WTC11 (cell line): ENCODE data around the gene NEK10. TPM values are rescaled to one million over a fixed set of nuclear protein-coding genes. Genes with fewer than 3 reads are reported as not detected.

ENCODE experiments used
- ATAC-seq: fragments of 200-7000 bp; cut with Tn5 transposase; 2 replicates; pipeline ENCODE4 v1.10.0; 2021; ENCODE audit warnings: mild to moderate bottlenecking, moderate library complexity
- CTCF ChIA-PET: fragments of 300-600 bp; sonication (Branson Sonifier 250); formaldehyde crosslinking; loops from one replicate; lab custom pipeline; 2021; ENCODE audit warnings: antibody characterized with exemption; lab: Charles Lee
- POLR2A ChIA-PET: fragments of 350-600 bp; sonication (Branson Sonifier 250); formaldehyde crosslinking; loops from one replicate; lab custom pipeline; 2021; ENCODE audit warnings: antibody characterized with exemption; lab: Charles Lee
- DNase-seq: peaks from one replicate; pipeline ENCODE4 v3.0.0; 2021; ENCODE audit warnings: low spot score
- H3K27ac Mint-ChIP-seq: 2 replicates; pipeline ENCODE4 v1.8.0; 2021; ENCODE audit warnings: mixed read lengths
- H3K27me3 Mint-ChIP-seq: 2 replicates; pipeline ENCODE4 v1.8.0; 2021; ENCODE audit warnings: low read depth, mild to moderate bottlenecking, moderate library complexity, mixed read lengths
- H3K36me3 Mint-ChIP-seq: 2 replicates; pipeline ENCODE4 v1.8.0; 2021; ENCODE audit warnings: mixed read lengths
- H3K4me1 Mint-ChIP-seq: 2 replicates; pipeline ENCODE4 v1.8.0; 2022; ENCODE audit warnings: mixed read lengths
- H3K4me3 Mint-ChIP-seq: 2 replicates; pipeline ENCODE4 v1.8.0; 2021; ENCODE audit warnings: mild to moderate bottlenecking, moderate library complexity, mixed read lengths
- H3K9me3 Mint-ChIP-seq: 2 replicates; pipeline ENCODE4 v1.8.0; 2021; ENCODE audit warnings: mixed read lengths
- ESRRA ChIP-seq: sonication (generic); formaldehyde crosslinking; IDR thresholded peaks from 2 replicates; pipeline ENCODE4 v1.8.1; 2022; ENCODE audit warnings: mild to moderate bottlenecking, missing genetic modification reagents, borderline replicate concordance
- GABPB1 ChIP-seq: sonication (generic); formaldehyde crosslinking; IDR thresholded peaks from 2 replicates; pipeline ENCODE4 v1.8.1; 2023; ENCODE audit warnings: mild to moderate bottlenecking, missing genetic modification reagents
- JUN ChIP-seq: sonication (generic); formaldehyde crosslinking; IDR thresholded peaks from 2 replicates; pipeline ENCODE4 v1.8.0; 2023; ENCODE audit warnings: mild to moderate bottlenecking, missing genetic modification reagents
- NR1H2 ChIP-seq: sonication (generic); formaldehyde crosslinking; IDR thresholded peaks from 2 replicates; pipeline ENCODE4 v1.9.0; 2021; ENCODE audit warnings: mild to moderate bottlenecking, moderate library complexity, missing genetic modification reagents
- NR3C1 ChIP-seq: sonication (generic); formaldehyde crosslinking; conservative IDR thresholded peaks from 2 replicates; pipeline ENCODE4 v1.8.1; 2023; ENCODE audit warnings: low read depth, mild to moderate bottlenecking, missing genetic modification reagents
- OVOL2 ChIP-seq: fragments of 250-450 bp; sonication (Bioruptor Pico); IDR thresholded peaks from 2 replicates; pipeline ENCODE4 v1.9.0; 2021; ENCODE audit warnings: mild to moderate bottlenecking, borderline replicate concordance
- PRRX2 ChIP-seq: fragments of 250-450 bp; sonication (Bioruptor Pico); IDR thresholded peaks from 2 replicates; pipeline ENCODE4 v1.8.0; 2021; ENCODE audit warnings: mild to moderate bottlenecking
- RORB ChIP-seq: fragments of 250-450 bp; sonication (Bioruptor Pico); IDR thresholded peaks from 2 replicates; pipeline ENCODE4 v1.9.0; 2021; ENCODE audit warnings: mild to moderate bottlenecking
- ZBTB21 ChIP-seq: sonication (generic); formaldehyde crosslinking; IDR thresholded peaks from 2 replicates; pipeline ENCODE4 v1.8.1; 2023; ENCODE audit warnings: mild to moderate bottlenecking, missing genetic modification reagents, borderline replicate concordance
- ZNF121 ChIP-seq: sonication (generic); formaldehyde crosslinking; IDR thresholded peaks from 2 replicates; pipeline ENCODE4 v1.8.0; 2023; ENCODE audit warnings: missing genetic modification reagents
- ZNF232 ChIP-seq: sonication (generic); formaldehyde crosslinking; IDR thresholded peaks from 2 replicates; pipeline ENCODE4 v1.8.0; 2022; ENCODE audit warnings: mild to moderate bottlenecking, missing genetic modification reagents
- total RNA-seq: library from RNA; stranded (reverse); gene quantifications from 3 replicates; pipeline ENCODE4 v1.2.3, GENCODE V29; 2021
- TF ChIP-seq, protein P1 (sequence below): sonication (generic); formaldehyde crosslinking; IDR thresholded peaks from 2 replicates; pipeline ENCODE4 v1.8.0; 2022; ENCODE audit warnings: mild to moderate bottlenecking, missing genetic modification reagents
- TF ChIP-seq, protein P2 (sequence below): sonication (generic); formaldehyde crosslinking; IDR thresholded peaks from 2 replicates; pipeline ENCODE4 v1.8.0; 2022; ENCODE audit warnings: mild to moderate bottlenecking, missing genetic modification reagents
- TF ChIP-seq, protein P3 (sequence below): fragments of 250-450 bp; sonication (Bioruptor Pico); conservative IDR thresholded peaks from 2 replicates; pipeline ENCODE4 v1.9.0; 2021; ENCODE audit warnings: mild to moderate bottlenecking
- TF ChIP-seq, protein P4 (sequence below): sonication (generic); formaldehyde crosslinking; IDR thresholded peaks from 2 replicates; pipeline ENCODE4 v1.8.1; 2023; ENCODE audit warnings: mild to moderate bottlenecking, missing genetic modification reagents
- TF ChIP-seq, protein P5 (sequence below): sonication (generic); formaldehyde crosslinking; IDR thresholded peaks from 2 replicates; pipeline ENCODE4 v1.8.1; 2022; ENCODE audit warnings: mild to moderate bottlenecking, moderate library complexity, missing genetic modification reagents
- TF ChIP-seq, protein P6 (sequence below): sonication (generic); formaldehyde crosslinking; IDR thresholded peaks from 2 replicates; pipeline ENCODE4 v1.8.0; 2023; ENCODE audit warnings: missing genetic modification reagents, mild to moderate bottlenecking, borderline replicate concordance
- TF ChIP-seq, protein P7 (sequence below): fragments of 250-450 bp; sonication (Bioruptor Pico); IDR thresholded peaks from 2 replicates; pipeline ENCODE4 v1.9.0; 2021; ENCODE audit warnings: mild to moderate bottlenecking
- TF ChIP-seq, protein P8 (sequence below): sonication (generic); formaldehyde crosslinking; IDR thresholded peaks from 2 replicates; pipeline ENCODE4 v1.8.1; 2022; ENCODE audit warnings: low read depth, mild to moderate bottlenecking, moderate library complexity, missing genetic modification reagents, borderline replicate concordance

Gene NEK10
- total RNA-seq, 1 experiment from 2014 or later: 0.37 TPM

DNA sequence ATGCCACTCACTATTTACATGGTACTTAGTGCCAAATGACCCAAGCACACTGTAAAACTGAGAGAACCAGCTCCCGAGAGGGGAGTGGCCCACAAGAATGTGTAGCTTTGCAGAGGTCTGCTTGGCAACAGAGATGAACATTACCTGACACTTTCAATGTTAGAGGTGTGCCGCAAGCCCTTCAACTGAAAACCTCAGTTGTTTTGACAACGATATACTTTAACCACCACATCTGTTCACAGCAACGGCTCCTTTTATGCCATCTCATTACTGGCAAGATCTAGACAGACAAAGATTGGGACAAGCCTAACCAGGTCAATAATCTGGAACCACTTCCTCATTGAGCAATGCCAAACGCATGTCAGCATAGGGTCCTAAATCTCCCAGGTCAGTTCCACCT, 23.7 kb downstream of the NEK10 start:
- ATAC-seq (no peak), DNase-seq (no peak)
- no peaks in the 10 kb centered on the region for H3K27me3 Mint-ChIP-seq
- ChIA-PET POLR2A (no interaction called here), CTCF (interaction anchor here (2.4 kb wide), 1 partner anchor 12 kb away, joined by 11 read pairs; no protein-coding TSS in a partner anchor)
- no peak for TF ChIP-seq RORB (CRISPR knock-in tag)
- TF ChIP-seq, protein P1, sequence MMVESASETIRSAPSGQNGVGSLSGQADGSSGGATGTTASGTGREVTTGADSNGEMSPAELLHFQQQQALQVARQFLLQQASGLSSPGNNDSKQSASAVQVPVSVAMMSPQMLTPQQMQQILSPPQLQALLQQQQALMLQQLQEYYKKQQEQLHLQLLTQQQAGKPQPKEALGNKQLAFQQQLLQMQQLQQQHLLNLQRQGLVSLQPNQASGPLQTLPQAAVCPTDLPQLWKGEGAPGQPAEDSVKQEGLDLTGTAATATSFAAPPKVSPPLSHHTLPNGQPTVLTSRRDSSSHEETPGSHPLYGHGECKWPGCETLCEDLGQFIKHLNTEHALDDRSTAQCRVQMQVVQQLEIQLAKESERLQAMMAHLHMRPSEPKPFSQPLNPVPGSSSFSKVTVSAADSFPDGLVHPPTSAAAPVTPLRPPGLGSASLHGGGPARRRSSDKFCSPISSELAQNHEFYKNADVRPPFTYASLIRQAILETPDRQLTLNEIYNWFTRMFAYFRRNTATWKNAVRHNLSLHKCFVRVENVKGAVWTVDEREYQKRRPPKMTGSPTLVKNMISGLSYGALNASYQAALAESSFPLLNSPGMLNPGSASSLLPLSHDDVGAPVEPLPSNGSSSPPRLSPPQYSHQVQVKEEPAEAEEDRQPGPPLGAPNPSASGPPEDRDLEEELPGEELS: no peak
- TF ChIP-seq, protein P2, sequence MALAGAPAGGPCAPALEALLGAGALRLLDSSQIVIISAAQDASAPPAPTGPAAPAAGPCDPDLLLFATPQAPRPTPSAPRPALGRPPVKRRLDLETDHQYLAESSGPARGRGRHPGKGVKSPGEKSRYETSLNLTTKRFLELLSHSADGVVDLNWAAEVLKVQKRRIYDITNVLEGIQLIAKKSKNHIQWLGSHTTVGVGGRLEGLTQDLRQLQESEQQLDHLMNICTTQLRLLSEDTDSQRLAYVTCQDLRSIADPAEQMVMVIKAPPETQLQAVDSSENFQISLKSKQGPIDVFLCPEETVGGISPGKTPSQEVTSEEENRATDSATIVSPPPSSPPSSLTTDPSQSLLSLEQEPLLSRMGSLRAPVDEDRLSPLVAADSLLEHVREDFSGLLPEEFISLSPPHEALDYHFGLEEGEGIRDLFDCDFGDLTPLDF (CRISPR knock-in tag): no peak
- TF ChIP-seq, protein P3, sequence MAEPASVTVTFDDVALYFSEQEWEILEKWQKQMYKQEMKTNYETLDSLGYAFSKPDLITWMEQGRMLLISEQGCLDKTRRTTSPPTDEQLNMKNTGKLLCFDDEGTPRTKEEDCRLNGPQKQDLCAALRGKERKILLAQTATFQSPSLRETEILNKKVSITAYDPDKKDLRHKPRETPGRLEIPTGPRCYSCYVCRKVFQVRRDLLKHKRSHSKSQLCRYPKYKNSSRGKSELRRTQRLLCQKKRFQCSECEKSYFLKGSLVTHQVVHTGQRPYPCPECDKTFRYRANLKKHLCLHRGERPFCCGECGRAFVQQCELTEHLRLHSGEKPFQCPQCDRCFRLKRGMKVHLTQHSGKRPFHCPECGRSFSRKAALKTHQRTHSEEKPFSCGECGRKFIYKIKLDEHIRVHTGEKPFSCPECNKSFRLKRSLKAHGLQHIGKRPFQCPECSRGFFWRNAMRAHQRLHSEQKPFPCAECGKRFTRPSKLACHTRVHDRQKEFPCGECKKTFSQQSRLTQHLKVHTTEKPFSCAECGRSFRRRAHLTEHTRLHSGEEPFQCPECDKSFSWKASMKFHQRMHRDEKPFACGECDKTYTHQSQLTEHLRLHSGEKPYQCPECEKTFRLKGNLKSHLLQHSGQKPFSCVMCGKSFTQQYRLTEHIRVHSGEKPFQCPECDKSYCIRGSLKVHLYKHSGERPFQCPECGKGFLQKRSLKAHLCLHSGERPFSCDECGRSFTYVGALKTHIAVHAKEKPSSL (CRISPR knock-in tag): no peak
- TF ChIP-seq, protein P4, sequence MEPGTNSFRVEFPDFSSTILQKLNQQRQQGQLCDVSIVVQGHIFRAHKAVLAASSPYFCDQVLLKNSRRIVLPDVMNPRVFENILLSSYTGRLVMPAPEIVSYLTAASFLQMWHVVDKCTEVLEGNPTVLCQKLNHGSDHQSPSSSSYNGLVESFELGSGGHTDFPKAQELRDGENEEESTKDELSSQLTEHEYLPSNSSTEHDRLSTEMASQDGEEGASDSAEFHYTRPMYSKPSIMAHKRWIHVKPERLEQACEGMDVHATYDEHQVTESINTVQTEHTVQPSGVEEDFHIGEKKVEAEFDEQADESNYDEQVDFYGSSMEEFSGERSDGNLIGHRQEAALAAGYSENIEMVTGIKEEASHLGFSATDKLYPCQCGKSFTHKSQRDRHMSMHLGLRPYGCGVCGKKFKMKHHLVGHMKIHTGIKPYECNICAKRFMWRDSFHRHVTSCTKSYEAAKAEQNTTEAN (CRISPR knock-in tag): no peak
- TF ChIP-seq ESRRA (CRISPR knock-in tag): no peak
- TF ChIP-seq OVOL2 (CRISPR knock-in tag): no peak
- TF ChIP-seq NR3C1 (CRISPR knock-in tag): no peak
- TF ChIP-seq, protein P5, sequence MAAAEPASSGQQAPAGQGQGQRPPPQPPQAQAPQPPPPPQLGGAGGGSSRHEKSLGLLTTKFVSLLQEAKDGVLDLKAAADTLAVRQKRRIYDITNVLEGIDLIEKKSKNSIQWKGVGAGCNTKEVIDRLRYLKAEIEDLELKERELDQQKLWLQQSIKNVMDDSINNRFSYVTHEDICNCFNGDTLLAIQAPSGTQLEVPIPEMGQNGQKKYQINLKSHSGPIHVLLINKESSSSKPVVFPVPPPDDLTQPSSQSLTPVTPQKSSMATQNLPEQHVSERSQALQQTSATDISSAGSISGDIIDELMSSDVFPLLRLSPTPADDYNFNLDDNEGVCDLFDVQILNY (CRISPR knock-in tag): no peak
- TF ChIP-seq, protein P6, sequence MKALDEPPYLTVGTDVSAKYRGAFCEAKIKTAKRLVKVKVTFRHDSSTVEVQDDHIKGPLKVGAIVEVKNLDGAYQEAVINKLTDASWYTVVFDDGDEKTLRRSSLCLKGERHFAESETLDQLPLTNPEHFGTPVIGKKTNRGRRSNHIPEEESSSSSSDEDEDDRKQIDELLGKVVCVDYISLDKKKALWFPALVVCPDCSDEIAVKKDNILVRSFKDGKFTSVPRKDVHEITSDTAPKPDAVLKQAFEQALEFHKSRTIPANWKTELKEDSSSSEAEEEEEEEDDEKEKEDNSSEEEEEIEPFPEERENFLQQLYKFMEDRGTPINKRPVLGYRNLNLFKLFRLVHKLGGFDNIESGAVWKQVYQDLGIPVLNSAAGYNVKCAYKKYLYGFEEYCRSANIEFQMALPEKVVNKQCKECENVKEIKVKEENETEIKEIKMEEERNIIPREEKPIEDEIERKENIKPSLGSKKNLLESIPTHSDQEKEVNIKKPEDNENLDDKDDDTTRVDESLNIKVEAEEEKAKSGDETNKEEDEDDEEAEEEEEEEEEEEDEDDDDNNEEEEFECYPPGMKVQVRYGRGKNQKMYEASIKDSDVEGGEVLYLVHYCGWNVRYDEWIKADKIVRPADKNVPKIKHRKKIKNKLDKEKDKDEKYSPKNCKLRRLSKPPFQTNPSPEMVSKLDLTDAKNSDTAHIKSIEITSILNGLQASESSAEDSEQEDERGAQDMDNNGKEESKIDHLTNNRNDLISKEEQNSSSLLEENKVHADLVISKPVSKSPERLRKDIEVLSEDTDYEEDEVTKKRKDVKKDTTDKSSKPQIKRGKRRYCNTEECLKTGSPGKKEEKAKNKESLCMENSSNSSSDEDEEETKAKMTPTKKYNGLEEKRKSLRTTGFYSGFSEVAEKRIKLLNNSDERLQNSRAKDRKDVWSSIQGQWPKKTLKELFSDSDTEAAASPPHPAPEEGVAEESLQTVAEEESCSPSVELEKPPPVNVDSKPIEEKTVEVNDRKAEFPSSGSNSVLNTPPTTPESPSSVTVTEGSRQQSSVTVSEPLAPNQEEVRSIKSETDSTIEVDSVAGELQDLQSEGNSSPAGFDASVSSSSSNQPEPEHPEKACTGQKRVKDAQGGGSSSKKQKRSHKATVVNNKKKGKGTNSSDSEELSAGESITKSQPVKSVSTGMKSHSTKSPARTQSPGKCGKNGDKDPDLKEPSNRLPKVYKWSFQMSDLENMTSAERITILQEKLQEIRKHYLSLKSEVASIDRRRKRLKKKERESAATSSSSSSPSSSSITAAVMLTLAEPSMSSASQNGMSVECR (CRISPR knock-in tag): no peak
- TF ChIP-seq GABPB1 (CRISPR knock-in tag): no peak
- H3K9me3 Mint-ChIP-seq: no peaks in the 10 kb centered on the region
- H3K27ac Mint-ChIP-seq: no peak overlapping the region
- H3K4me3 Mint-ChIP-seq: no peak overlapping the region
- peaks cover 2% of the 10 kb centered on the region; the same call in 1 of the 2 replicates for H3K4me1 Mint-ChIP-seq
- H3K36me3 Mint-ChIP-seq: no peaks in the 10 kb centered on the region

DNA sequence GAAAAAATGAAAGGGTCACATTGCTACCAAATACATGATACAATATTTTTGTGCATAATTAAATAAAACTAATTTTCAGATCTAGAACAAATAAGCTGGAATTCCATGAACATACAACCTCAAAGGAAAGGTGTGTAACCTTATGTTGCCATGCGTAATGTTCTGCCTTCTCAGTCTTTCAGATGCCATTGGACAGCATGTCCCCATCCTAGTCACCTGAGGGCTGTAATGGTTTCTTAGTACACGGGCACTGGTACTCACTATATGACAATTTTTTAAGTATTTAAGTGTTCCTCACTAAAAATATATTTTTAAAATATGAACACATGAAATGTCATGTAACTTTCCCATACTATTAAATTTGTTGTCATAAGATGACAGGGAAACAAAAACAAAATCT, 24.1 kb downstream of the NEK10 start:
- POLR2A ChIA-PET: no interaction called here
- Mint-ChIP-seq H3K36me3 (no peaks in the 10 kb centered on the region), H3K4me3 (no peak overlapping the region), H3K4me1 (peaks cover 2% of the 10 kb centered on the region; the same call in 1 of the 2 replicates), H3K27me3 (no peaks in the 10 kb centered on the region), H3K27ac (no peak overlapping the region), H3K9me3 (no peaks in the 10 kb centered on the region)
- CTCF ChIA-PET: interaction anchor here (2.4 kb wide), 1 partner anchor 13 kb away, joined by 11 read pairs; no protein-coding TSS in a partner anchor
- DNase-seq: no peak
- TF ChIP-seq, protein P7, sequence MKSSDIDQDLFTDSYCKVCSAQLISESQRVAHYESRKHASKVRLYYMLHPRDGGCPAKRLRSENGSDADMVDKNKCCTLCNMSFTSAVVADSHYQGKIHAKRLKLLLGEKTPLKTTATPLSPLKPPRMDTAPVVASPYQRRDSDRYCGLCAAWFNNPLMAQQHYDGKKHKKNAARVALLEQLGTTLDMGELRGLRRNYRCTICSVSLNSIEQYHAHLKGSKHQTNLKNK: no peak
- TF ChIP-seq PRRX2 (CRISPR knock-in tag) (no peak), JUN (CRISPR knock-in tag) (no peak), ZNF232 (CRISPR knock-in tag) (no peak), ZBTB21 (no peak), ZNF121 (no peak), NR1H2 (CRISPR knock-in tag) (no peak)
- TF ChIP-seq, protein P8, sequence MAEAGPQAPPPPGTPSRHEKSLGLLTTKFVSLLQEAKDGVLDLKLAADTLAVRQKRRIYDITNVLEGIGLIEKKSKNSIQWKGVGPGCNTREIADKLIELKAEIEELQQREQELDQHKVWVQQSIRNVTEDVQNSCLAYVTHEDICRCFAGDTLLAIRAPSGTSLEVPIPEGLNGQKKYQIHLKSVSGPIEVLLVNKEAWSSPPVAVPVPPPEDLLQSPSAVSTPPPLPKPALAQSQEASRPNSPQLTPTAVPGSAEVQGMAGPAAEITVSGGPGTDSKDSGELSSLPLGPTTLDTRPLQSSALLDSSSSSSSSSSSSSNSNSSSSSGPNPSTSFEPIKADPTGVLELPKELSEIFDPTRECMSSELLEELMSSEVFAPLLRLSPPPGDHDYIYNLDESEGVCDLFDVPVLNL (CRISPR knock-in tag): no peak
- ATAC-seq: no peak
